Effector CD4-positive, alpha-beta T cell (primary cell): ENCODE data around the gene MAP4K4.

Source experiments
- DNase-seq: peaks from one replicate; pipeline ENCODE4 v3.0.0-alpha.2; 2020

MAP4K4 gene

GRCh38 chr2:101693991-101694588 is 3.4 kb upstream of the MAP4K4 start:
- DNase-seq: no peak

GRCh38 chr2:101696272-101697123 is 1.0 kb upstream of the MAP4K4 start:
- DNase-seq: no peak

- DNase-seq: no peak
These were observed 722 bp downstream of the MAP4K4 start for GRCh38 chr2:101698014-101698843.

GRCh38 chr2:101698844-101699754 is 1.6 kb downstream of the MAP4K4 start:
- no peak for DNase-seq

GRCh38 chr2:101699755-101700461 is 2.4 kb downstream of the MAP4K4 start:
- DNase-seq: no peak

- no peak for DNase-seq
These were observed 6.5 kb downstream of the MAP4K4 start for GRCh38 chr2:101704046-101704466.

- no peak for DNase-seq
These were observed 7.5 kb downstream of the MAP4K4 start for GRCh38 chr2:101704816-101705578.

GRCh38 chr2:101706121-101706818 is 8.8 kb downstream of the MAP4K4 start:
- no peak for DNase-seq

- DNase-seq: no peak
These were observed 9.3 kb downstream of the MAP4K4 start for GRCh38 chr2:101706819-101707177.

- DNase-seq: no peak
These were observed 12.5 kb downstream of the MAP4K4 start for GRCh38 chr2:101710036-101710435.

- no peak for DNase-seq
These were observed 13.2 kb downstream of the MAP4K4 start for GRCh38 chr2:101710471-101711318.

- no peak for DNase-seq
These were observed 16.6 kb downstream of the MAP4K4 start for GRCh38 chr2:101714118-101714517.

- DNase-seq: no peak
These were observed 19.8 kb downstream of the MAP4K4 start for GRCh38 chr2:101717071-101717845.

- no peak for DNase-seq
These were observed 21.0 kb downstream of the MAP4K4 start for GRCh38 chr2:101718479-101718878.

- no peak for DNase-seq
These were observed 21.6 kb downstream of the MAP4K4 start for GRCh38 chr2:101718993-101719571.

GRCh38 chr2:101720732-101721131 is 23.2 kb downstream of the MAP4K4 start:
- DNase-seq: no peak

GRCh38 chr2:101722864-101723263 is 25.4 kb downstream of the MAP4K4 start:
- no peak for DNase-seq
